Stimulated activated CD4-positive, alpha-beta T cell treated with anti-CD3 and anti-CD28 coated beads, Interleukin-2, amount 100 ng/mL, for 4 hours (primary cell): ENCODE measurements around the gene STK11.

ENCODE experiments used
- DNase-seq: peaks from one replicate; pipeline ENCODE4 v3.0.0-alpha.2; 2020; ENCODE audit warnings: low read depth

Gene STK11, protein sequence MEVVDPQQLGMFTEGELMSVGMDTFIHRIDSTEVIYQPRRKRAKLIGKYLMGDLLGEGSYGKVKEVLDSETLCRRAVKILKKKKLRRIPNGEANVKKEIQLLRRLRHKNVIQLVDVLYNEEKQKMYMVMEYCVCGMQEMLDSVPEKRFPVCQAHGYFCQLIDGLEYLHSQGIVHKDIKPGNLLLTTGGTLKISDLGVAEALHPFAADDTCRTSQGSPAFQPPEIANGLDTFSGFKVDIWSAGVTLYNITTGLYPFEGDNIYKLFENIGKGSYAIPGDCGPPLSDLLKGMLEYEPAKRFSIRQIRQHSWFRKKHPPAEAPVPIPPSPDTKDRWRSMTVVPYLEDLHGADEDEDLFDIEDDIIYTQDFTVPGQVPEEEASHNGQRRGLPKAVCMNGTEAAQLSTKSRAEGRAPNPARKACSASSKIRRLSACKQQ

DNA sequence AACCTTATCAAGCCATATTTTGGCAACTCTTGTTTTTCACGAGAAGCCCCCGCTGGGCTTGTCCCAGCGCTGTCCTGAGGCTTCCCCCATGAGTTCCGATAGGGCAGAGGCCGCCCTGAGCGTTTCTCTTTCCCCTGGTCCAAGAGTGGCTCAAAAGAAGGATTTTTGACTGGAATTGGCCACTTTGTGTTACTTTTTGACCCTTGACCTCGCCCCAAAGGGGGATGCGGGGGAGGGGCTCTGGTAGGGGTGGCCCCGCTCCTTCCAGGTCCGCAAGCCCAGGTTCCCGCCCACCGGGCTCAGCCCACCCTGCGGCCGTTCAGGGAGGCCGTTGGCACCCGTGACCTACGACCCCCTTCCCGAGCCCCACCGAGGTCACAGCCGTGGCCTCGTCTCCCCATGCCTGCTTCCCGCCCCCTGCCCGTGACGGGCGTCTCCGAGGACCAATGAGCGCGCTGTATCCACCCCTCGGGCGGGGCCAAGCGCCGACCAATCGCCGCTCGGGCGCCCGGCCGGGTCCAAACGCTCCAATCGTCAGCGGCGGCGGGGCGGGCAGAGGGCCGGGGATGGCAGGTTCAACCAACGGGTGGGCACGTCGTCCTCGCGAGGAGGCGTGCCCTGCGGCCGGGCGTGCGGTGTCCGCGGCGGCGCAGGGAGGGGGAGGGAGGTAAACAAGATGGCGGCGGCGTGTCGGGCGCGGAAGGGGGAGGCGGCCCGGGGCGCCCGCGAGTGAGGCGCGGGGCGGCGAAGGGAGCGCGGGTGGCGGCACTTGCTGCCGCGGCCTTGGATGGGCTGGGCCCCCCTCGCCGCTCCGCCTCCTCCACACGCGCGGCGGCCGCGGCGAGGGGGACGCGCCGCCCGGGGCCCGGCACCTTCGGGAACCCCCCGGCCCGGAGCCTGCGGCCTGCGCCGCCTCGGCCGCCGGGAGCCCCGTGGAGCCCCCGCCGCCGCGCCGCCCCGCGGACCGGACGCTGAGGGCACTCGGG is at the start of gene STK11:
Gene STK11 (plus strand): TSS at position 665 of the 986 bp plus-strand sequence. CDS start 1,136 bp downstream, outside the sequence.
- DNase-seq: peak; percentile 99

DNA sequence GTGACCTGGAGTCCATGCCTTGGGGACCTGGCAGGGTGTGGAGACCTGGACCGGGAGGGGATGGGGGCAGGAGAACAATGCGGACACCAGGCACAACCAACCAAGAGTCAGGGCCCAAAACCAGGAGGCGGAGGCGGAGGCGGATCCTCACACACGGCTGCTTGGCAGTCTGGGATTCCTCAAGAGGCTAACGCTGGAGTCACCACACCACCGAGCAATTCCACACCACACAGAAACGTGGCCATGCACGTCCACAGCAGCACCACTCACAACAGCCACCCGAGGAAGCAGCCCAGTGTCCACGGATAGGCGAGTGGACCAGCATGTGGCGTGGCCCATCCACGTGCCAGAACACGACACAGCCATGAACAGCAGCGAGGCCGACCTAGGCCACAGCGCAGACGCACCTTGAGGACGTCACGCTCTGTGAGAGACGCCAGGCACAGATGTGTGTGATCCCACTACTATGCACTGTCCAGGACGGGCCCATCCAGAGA is 49.2 kb upstream of the STK11 start:
- no peak for DNase-seq

DNA sequence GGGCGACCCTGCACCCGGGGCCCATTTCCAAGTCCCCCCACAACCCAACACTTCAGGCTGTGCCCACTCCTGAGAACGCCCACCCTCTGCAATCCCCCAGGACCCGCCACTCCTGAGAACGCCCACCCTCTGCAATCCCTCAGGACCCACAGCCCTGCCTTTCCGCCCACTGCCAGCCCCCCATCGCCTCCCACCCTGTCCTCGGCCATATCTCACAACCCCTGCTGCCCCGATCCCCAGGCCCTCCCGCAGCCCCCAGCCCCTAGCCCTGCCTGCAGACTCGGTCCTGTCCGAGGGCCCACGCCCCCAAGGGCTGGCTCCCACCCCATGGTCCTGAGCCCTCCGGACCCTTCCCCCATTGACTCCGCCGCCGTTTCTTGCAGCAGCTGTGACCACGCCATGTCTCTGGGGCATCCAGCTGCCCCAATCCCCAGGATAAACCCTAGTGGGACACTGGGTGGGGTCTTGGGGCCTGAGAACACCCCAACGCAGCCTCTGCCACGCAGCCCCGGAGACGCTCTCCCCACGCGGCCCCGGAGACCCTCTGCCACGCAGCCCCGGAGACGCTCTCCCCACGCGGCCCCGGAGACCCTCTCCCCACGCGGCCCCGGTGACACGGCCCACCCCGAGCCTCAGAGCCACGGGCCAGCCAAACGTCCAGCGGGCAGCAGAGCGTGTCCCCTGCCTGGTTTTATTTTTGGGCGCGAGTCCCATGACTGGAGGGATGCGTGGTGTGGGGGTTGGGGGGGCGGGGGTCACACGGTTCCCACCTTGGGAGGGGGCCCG is 48.6 kb upstream of the STK11 start:
- DNase-seq: no peak

DNA sequence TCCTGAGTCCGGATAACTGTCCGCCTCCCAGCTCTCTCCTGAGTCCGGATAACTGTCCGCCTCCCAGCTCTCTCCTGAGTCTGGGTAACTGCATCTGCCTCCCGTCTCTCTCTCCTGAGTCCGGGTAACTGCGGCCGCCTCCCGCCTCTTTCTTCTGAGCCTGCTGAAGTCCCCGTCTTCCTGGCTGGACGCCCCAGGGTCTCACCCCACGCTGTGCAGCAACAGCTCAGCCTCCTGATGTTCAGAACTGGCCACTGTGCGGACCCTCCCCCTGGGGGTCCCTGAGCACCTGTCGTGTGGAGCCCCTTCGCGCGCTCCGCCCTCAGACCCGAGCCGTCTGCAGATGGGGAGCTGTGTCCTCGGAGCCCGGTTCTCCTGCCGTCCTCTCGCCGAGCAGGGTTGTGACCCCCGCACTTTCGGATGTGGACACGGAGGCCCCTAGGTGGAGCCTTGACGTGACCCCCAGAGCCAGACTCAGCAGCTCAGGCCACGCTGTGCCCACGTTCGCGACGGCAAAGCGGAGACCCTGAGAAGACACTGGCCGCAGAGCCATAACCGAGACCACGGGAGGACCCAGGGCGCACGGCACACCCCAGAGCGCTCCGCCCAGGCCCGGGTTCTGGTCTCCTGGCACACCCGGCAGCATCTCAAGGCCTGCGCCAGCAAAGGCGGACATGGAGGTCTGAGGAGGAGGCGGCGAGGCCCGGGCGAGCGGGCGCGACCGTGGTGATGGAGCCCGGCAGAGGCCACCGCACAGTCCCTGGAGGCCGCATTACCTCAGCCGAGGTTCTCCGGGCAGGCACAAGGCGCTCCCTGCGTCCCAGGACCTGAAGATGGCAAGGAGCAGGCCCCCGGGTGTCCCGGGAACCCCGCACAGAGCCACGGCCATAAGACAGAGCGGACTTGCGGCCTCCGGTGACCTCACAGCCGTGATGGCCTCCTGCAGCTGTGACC is 47.4 kb upstream of the STK11 start:
- DNase-seq: no peak

GRCh38 chr19:1158885-1159448 is 46.6 kb upstream of the STK11 start:
- no peak for DNase-seq

DNA sequence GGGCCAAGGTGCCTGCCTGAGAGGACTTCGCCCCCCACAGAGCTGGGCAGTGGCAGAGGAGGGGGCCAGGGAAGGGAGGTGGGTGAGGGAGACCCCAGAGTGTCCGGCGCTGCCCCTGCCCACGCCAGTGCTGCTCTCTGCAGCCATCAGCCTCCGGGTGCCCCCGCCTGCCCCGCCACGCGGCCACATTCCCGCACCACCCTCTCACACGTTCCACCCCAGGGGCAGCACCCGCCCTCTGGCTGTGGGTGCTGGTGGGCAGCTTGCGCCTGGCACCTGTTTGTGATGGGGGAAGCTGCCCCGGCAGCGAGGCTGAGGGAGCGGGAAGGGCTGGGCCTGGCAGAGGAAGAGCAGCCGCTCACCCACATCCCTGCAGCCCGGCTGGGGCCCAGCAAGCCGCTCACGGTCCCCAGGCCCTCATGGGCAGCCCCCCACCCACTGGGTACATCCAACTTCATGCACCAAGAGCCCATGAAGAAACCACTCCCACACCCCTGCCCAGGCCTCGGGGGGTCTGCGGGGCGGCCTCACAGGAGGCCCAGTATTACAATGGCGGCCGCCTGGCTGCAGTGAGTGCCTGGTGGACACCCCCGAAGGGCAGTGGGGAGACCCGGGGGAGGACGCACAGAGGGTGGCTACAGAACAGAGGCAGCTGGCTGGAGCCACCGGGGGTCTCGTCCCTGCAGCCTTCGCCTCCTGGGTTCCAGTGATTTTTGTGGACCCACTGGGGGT is 45.5 kb upstream of the STK11 start:
- DNase-seq: no peak

DNA sequence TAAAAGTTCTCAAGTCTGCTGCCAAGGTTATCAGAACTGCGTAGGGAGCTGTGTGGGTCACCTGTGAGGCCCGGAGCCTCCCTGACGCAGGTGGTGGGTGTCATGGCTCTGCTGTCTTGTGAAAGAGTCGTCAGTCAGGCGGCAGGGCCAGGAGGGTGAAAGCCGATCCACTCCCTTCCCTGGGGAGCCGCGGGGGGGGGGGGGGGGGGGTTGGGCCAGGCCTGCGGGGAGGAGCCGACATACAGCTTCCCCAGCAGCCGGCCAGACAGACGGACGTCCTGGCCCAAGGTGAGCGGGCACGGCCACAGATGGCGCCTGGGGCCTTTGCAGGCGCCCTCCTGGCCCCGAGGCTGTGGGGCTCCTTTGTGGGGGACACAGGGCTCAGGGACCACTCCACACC is 43.9 kb upstream of the STK11 start:
- DNase-seq: no peak

GRCh38 chr19:1162404-1163282 is 42.9 kb upstream of the STK11 start:
- DNase-seq: no peak

GRCh38 chr19:1163283-1163933 is 42.2 kb upstream of the STK11 start:
- DNase-seq: no peak

DNA sequence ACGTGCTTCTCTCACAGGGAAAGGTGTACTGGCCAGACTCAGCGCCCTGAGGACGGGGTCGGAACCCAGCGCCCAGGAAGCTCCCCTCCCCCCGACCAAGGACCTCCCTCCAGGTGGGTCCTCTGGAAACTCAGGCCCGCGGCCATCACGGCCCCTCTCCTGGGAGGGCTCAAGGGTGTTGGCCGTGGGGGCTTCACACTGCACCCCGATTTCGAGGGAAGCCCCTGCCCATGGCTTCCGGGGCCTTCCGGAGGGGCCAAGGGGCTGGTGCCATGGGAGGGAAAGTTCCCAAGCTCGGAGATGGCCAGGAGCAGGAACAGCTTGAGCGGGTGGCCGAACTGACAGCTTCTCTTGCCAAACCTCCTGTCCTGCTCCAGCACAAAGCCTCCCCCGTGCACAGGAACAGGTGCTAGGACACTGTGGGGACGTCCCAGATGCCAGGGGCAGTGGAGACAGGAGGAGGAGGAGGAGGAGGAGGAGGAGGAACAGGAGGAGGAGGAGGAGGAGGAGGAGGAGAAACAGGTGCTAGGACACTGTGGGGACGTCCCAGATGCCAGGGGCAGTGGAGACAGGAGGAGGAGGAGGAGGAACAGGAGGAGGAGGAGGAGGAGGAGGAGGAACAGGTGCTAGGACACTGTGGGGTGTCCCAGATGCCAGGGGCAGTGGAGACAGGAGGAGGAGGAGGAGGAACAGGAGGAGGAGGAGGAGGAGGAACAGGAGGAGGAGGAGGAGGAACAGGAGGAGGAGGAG is 41.5 kb upstream of the STK11 start:
- DNase-seq: no peak

DNA sequence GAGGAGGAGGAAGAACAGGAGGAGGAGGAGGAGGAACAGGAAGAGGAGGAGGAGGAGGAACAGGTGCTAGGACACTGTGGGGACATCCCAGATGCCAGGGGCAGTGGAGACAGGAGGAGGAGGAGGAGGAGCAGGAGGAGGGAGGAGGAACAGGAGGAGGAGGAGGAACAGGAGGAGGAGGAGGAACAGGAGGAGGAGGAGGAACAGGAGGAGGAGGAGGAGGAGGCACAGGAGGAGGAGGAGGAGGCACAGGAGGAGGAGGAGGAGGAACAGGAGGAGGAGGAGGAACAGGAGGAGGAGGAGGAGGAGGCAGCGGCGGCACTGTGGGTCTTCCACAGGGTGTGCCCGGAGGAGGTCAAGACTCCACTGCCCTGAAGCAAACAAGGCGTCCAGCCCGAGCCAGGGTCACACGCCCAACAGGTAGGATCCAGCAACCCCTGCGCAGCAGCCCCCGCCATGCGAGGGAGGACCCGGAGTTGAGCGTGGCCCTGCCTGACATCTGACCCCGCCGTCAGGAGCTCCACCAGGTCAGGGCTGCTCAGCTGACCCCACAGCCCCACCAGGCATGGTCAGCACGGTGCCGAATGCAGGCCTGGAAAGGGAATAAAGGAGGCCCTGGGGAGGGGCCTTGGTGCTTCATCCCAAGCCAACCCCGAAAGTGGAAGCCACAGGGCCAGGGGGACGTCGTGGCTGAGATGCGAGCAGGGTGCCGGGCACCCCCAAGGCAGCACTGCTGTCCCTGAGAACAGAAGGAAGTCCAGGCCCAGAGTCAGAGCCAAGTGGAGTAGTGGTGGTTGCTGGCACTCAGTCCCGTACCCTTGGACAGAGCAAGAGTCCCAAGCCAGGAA is 40.7 kb upstream of the STK11 start:
- DNase-seq: no peak

- DNase-seq: no peak
These were observed 38.6 kb upstream of the STK11 start for GRCh38 chr19:1166872-1167573.

- DNase-seq: no peak
These were observed 37.6 kb upstream of the STK11 start for GRCh38 chr19:1167687-1168571.

DNA sequence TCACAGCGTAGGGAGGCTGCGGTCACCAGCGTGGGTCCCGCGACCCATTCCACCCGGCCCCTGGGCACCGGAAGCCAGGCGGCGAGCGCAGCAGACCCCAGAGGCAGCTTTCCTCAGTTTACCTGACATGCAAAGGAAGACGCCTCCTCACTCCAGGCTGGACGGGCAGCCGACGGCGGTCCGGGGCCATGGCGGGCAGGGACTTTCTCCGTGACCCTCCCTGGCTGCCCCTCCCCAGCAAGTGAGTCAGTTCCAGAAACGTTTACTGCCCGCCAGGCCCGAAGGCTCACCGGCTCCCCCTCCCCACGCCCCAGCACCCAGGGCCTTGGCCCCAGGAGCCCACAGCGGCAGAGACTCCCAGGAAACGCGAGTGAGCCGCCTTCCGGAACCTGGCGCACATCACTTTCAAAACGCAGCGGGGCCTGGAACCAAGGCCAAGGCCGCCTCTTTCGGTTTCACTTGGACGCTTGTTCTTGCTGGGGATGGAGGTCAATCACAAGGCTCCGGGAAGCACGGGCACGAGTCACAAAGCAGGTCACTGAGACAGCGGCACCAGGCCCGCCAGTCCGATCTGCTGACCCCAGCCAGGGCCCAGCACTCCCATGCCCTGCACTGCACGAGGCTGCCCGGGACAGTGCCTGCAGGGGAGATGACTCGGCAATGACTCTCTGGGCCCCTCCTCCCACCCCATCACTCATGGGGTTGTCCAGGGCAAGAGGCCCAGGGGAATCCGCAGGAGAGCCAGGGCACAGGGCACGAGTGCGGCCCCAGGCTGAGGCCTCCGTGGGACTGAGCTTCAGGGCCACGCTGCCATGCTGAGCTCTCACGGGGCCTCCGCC is 36.8 kb upstream of the STK11 start:
- DNase-seq: no peak
